NCI-H226 (cell line): ENCODE data around the gene LTO1.
"Not testable (repeated sequence)": the region's sequence is repeated elsewhere in the genome, so short reads cannot be mapped to it uniquely, and the experiment has no call there.

Experiments
- DNase-seq: peaks from one replicate; pipeline ENCODE4 v3.0.0-alpha.2; 2015

LTO1 gene

GRCh38 chr11:69700278-69701140 is 25.4 kb upstream of the LTO1 start:
- no peak for DNase-seq

DNA sequence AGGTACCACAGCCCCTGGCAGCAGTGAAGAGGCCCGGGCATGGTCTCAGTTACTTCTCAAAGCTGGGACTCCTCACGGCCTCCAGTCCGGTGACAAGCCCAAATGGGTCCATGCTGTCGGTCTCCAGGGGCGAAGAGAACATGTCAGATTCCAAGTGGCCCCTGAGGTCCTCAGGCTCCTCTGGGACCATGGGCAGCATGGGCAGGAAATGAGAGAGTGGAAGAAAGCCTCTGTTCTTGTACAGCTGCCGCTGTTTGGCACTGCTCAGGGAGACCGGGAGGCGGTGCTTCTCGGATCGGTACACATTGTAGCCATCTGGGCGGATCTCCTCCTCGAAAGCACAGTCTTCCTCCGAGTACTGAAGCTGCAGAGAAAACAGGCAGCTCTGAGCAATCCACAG is 24.1 kb upstream of the LTO1 start:
- DNase-seq, result no peak

GRCh38 chr11:69698362-69698761 is 23.2 kb upstream of the LTO1 start:
- DNase-seq, result no peak

- DNase-seq, result no peak
These were observed 22.7 kb upstream of the LTO1 start for GRCh38 chr11:69697861-69698260.

- DNase-seq, result no peak
These were observed 22.3 kb upstream of the LTO1 start for GRCh38 chr11:69697469-69697843.

GRCh38 chr11:69696749-69697468 is 21.8 kb upstream of the LTO1 start:
- no peak for DNase-seq

DNA sequence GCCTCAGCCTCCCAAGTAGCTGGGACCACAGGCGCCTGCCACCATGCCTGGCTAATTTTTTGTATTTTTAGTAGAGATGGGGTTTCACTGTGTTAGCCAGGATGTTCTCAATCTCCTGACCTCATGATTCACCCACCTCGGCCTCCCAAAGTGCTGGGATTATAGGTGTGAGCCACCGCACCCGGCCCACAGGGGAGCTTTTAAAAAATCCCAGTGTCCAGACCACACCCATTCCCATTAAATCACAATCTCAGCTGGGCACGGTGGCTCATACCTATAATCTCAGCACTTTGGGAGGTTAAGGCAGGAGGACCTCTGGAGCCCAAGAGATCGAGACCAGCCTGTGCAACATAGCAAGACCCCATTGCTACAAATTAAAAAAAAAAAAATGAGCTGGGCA is 20.8 kb upstream of the LTO1 start:
- DNase-seq, result not testable (repeated sequence)

- no peak for DNase-seq
These were observed 20.4 kb upstream of the LTO1 start for GRCh38 chr11:69695581-69695980.

DNA sequence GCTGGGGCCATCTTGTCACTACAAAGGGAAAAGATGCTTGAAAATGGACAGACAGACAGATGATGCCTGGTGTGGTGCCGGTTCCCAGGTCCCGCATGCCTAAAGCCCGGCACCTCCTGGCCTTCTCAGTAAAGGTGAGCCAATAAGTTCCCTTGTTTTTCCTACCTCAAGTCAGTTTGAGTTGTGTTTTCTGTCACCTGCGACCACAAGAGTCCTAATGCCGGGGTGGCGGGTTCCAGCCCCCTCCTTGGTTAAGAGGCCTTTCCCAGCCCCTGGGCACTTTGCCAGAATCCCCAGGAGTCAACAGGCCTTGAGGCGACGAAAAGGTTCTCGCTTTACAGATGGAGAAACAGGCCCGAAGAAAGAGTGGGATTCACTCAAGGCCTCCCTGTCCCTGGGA is 19.6 kb upstream of the LTO1 start:
- no peak for DNase-seq

GRCh38 chr11:69692422-69692821 is 17.3 kb upstream of the LTO1 start:
- DNase-seq, result no peak

- no peak for DNase-seq
These were observed 16.3 kb upstream of the LTO1 start for GRCh38 chr11:69691463-69691862.

- no peak for DNase-seq
These were observed 14.5 kb upstream of the LTO1 start for GRCh38 chr11:69689484-69690319.

GRCh38 chr11:69687969-69688771 is 13.0 kb upstream of the LTO1 start:
- peak; percentile 32 for DNase-seq

- no peak for DNase-seq
These were observed 11.7 kb upstream of the LTO1 start for GRCh38 chr11:69686856-69687255.

- no peak for DNase-seq
These were observed 11.3 kb upstream of the LTO1 start for GRCh38 chr11:69686452-69686851.

DNA sequence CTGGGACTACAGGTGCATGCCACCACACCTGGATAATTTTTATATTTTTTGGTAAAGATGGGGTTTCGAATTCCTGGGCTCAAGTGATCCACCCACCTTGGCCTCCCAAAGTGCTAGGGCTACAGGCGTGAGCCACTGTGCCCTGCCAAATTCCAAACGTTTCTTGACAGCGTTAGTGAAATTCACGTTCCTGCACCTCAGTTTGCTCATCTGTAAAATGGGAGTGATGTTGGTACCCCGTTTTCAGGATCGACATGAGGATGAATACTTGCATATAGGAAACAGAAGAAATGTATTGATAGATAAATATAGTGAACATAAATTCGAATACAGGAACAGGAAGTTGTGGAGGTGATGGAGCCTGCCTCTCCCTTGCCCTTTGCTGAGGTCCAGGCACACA is 10.2 kb upstream of the LTO1 start:
- DNase-seq, result no peak

DNA sequence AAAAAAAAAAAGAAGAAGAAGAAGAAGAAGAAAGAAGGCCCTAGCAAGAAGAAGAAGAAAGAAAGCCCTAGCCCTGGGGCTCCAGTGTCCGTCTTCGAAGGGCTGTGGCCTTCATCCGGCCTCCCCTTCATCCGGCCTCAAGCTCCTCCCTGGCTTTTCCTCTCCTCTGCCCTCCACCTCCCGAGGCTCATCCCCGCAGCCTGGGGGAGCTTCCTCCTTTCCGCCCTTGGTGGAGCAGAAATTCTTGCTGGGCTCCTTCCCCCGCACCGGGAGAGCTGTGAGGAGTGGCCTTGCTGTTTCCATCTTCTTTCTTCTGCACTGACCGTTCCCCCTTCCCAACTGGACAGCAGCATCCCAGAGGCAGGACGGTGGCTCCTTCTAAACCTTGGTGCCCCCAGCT is 9.5 kb upstream of the LTO1 start:
- DNase-seq, result no peak

DNA sequence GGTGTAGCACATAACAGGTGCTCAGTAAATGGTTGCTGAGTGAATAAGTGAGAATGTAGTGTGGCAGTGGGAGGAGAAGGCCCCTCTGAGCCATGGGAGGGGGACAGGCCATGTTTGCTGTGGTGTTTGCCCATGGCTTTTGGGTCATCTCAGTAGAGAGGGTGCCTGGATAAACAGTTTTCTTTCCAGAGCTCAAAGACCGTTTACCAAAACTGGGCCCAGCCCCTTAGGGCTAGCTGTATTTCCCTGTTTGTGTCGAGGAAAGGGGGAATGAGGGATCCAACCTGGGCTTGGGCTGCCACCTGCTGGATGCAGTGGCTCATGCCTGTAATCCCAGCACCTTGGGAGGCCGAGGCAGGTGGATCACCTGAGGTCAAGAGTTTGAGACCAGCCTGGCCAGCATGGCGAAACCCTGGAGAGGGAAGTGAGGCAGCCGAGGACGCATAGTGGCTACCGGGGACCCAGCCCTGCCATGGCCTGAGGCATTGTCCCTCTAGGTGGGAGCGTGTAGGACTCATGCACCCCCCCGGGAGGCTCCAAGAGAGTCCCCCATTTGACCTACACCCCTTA is 8.7 kb upstream of the LTO1 start:
- DNase-seq, result peak; percentile 6

- DNase-seq, result no peak
These were observed 7.7 kb upstream of the LTO1 start for GRCh38 chr11:69682681-69683326.

GRCh38 chr11:69682221-69682620 is 7.1 kb upstream of the LTO1 start:
- DNase-seq, result no peak

GRCh38 chr11:69680688-69681087 is 5.5 kb upstream of the LTO1 start:
- DNase-seq, result no peak

GRCh38 chr11:69677749-69678148 is 2.6 kb upstream of the LTO1 start:
- DNase-seq, result no peak
